NCI-H82 treated with DMSO at 0.1 percent for 48 hours (cell line): ENCODE measurements around the gene IGFLR1.

Experiments used
- DNase-seq: peaks from one replicate; lab custom pipeline; 2025; ENCODE audit not compliant: unreplicated experiment; lab: John Stamatoyannopoulos, UW

Gene IGFLR1

GRCh38 chr19:35739275-35740107 lies 2.8 kb downstream of the IGFLR1 start:
- no peak for DNase-seq

- no peak for DNase-seq
These were observed 3.4 kb downstream of the IGFLR1 start for GRCh38 chr19:35738887-35739229.

- no peak for DNase-seq
These were observed 4.0 kb downstream of the IGFLR1 start for GRCh38 chr19:35738021-35738886.

DNA sequence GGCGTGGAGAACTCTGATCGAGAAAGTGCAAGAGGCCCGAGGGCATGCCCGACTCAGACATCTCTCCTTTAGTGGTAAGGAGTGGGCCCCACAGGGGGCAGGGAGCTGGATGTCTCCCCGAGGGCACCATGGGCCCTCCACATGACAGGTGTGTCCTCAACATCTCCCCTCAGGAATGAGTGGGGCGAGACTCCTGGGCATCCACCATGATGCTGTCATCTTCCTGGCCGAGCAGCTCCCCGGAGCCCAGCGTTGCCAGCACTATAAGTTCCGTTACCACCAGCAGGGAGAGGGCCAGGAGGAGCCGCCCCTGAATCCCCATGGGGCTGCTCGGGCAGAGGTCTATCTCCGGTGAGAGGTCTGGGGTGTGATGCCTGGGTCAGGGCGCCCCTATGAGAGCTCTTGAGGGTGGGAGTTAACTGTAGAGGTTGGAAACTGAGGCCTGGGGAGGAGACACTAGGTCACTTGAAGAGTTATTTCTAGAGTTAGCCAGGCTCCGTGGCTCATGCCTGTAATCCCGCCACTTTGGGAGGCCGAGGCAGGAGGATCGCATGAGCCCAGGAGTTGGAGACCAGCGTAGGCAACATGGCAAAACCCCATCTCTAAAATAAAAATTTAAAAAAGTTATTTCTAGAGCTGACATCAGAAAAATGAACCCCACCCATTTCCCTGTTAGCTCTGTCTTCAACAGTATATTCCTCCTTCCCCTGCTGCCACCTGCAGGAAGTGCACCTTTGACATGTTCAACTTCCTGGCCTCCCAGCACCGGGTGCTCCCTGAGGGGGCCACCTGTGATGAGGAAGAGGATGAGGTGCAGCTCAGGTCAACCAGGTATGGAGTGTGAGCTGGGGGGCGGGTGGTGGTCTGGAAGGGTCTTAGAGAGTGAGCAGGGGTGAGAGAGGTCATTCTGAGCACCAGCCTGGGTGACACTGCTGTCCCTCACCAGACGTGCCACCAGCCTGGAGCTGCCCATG lies 5.1 kb downstream of the IGFLR1 start:
- no peak for DNase-seq

DNA sequence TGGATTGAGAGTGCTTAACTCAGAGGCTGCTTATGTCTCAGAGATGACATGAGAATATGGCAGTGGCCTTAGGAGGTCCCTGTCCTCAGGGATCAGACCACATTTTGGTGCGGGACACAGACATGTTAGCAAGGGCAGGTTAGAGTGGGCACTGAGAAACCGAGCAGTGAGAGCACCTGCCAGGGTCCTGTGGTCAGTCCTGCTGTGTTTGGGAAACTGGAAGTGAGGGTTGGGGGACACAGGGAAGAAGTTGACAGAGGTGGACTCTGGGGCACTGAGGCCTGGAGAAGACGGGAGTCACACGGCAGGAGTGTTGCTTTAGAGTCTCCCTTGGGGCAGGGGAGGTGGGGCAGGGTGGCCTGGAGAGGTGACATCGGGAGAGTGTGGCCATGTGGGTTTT lies 7.4 kb downstream of the IGFLR1 start:
- no peak for DNase-seq

DNA sequence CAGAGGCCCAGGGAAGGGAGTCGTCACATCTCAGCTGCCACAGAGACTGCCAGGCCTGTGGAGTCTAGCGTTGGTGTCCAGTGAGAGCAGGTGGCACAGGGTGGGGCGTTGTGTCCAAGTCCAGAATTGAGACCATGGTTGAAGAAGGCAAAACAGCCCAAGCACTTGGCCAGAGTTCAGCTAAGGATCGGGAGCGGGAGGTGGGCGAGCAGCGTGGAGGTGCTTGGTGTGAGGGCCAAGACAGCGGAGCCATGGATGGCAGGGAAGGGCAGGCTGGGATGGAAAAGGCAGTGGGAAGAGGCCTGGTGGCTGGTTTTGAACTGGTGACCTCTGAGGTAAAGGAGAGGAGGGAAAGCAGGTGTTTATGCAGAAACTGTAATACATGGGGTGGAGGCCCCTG lies 8.0 kb downstream of the IGFLR1 start:
- DNase-seq: no peak

DNA sequence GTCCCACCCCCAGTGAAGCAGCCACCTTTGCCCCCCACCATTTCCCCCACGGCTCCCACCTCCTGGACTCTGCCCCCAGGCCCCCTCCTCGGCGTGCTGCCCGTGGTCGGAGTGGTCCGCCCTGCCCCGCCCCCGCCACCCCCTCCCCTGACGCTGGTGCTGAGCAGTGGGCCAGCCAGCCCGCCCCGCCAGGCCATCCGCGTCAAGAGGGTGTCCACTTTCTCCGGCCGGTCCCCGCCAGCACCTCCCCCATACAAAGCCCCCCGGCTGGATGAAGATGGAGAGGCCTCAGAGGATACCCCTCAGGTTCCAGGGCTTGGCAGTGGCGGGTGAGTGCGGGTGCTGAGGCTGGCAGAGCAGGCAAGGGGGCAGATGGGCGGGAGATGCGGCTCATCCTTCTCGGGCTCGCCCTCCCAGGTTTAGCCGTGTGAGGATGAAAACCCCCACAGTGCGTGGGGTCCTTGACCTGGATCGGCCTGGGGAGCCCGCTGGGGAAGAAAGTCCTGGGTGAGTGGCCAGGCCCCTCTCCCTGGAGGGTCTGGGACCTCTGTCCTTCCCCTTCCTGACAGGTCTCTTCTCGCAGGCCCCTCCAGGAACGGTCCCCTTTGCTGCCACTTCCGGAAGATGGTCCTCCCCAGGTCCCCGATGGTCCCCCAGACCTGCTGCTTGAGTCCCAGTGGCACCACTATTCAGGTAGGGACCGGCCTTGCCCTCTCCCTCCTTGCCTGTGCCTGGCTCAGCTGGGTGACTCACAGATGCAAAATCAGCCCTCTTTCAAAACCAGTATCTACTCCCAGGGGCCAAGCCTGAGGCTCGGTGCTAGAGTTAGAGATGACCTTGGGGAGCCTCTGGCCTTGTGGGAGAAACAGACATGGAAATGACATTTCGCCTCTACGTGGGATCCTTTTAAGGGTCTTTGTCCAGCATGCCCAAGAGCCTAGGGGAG lies 8.8 kb downstream of the IGFLR1 start:
- no peak for DNase-seq

DNA sequence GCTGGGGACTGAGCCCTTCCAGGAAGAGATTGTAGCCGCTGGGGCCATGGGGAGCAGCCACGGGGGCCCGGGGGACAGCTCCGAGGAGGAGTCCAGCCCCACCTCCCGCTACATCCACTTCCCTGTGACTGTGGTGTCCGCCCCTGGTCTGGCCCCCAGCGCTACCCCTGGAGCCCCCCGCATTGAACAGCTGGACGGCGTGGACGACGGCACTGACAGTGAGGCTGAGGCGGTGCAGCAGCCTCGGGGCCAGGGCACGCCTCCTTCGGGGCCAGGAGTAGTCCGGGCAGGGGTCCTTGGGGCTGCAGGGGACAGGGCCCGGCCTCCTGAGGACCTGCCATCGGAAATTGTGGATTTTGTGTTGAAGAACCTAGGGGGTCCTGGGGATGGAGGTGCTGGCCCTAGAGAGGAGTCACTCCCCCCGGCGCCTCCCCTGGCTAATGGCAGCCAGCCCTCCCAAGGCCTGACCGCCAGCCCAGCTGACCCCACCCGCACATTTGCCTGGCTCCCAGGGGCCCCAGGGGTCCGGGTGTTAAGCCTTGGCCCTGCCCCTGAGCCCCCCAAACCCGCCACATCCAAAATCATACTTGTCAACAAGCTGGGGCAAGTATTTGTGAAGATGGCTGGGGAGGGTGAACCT lies 9.6 kb downstream of the IGFLR1 start:
- no peak for DNase-seq

GRCh38 chr19:35731779-35732405 lies 10.4 kb downstream of the IGFLR1 start:
- DNase-seq: no peak

DNA sequence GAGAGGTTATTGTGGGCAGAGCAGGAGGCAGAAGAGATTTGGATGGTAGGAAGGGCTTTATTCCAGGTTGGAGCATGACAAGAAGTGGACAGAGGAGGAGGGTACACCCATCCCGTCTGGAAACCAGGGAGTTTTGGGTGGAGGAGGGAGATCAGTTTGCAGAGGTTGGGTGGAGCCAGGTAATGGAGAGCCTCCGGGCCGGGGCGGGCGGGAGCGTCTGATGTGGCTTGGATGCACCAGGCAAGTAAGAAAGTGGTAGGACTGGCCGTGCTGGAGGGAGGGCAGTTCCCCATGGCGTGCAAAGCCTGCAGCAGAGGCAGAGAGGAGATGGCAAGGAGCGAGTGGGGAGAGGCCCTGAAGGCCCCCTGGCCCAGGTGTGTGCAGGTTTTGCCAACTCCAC lies 10.9 kb downstream of the IGFLR1 start:
- no peak for DNase-seq

DNA sequence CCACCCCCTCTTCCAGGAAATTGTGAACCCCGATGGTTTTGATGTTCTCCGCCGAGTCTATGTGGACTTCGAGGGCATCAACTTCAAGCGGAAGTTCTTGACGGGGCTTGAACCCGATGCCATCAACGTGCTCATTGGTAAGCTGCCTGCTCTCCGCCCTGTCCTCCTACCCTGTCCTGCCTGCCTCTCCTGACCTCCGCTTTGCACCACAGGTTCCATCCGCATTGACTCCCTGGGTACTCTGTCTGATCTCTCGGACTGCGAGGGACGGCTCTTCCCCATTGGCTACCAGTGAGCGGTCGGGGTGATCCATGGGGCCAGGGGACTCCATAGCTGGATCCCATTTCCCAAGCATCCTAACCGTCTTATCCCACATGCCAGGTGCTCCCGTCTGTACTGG lies 11.9 kb downstream of the IGFLR1 start:
- DNase-seq: no peak

GRCh38 chr19:35729763-35730162 lies 12.5 kb downstream of the IGFLR1 start:
- no peak for DNase-seq

DNA sequence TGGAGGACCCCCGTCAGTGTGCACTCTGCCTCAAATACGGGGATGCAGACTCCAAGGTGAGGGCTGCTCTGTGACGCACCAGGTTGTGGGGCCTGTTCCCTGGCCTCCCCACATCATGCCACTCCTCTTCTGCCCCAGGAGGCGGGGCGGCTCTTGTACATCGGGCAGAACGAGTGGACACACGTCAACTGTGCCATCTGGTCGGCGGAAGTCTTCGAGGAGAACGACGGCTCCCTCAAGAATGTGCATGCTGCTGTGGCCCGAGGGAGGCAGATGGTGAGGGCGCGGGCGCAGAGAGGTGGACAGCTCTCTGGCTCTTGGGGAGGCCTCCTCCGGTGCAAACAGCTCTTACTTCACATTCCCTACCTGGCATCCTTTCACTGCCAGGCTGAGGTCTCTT lies 13.2 kb downstream of the IGFLR1 start:
- DNase-seq: no peak

- DNase-seq: no peak
These were observed 14.1 kb downstream of the IGFLR1 start for GRCh38 chr19:35727956-35728706.

DNA sequence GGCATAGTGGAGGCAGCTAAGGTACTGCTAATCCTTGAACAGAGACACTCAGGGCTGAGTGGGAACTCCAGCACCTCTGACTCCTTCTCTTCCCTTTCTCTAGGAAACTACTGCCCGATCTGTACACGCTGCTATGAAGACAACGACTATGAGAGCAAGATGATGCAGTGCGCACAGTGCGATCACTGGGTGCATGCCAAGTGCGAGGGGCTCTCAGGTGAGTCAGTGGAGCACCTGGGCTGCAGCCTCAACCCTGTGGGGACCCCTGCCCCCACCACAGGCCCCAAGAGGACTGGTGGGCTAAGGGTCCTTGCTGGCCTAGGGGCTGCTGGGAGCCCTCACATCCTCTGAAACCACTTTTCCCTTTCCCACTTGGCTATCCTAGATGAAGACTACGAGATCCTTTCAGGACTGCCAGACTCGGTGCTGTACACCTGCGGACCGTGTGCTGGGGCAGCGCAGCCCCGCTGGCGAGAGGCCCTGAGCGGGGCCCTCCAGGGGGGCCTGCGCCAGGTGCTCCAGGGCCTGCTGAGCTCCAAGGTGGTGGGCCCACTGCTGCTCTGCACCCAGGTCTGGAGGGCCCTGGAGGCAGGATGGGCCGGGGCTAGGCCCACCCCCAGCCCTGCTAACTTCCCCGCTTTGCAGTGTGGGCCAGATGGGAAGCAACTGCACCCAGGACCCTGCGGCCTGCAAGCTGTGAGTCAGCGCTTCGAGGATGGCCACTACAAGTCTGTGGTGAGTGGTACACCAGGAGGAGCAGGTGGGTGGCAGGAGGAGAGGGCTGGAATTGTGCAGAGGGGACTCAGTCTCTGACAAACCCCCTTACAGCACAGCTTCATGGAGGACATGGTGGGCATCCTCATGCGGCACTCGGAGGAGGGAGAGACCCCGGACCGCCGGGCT lies 14.9 kb downstream of the IGFLR1 start:
- DNase-seq: no peak

- no peak for DNase-seq
These were observed 16.9 kb downstream of the IGFLR1 start for GRCh38 chr19:35725216-35725861.

DNA sequence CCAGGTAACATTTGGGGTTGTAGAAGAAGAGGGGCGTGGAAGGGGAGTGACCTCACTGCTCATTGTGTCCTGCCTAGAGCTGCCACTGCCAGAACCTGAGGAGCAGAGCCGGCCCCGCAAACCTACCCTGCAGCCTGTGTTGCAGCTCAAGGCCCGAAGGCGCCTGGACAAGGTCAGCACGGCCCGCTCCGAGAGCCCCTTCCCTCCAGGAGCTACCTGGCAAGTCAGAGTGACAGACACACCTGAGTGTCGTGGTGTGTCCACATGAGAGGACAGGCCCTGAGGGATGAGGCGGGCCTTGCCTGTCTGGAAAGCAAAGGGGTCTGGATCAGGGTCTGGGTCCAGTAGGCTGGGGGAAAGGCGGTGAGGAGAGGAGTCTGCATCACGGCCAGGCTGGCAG lies 17.7 kb downstream of the IGFLR1 start:
- no peak for DNase-seq
